ENCODE results near the gene PEX26.
"Not testable (repeated sequence)": the region's sequence is repeated elsewhere in the genome, so short reads cannot be mapped to it uniquely, and the experiment has no call there.

PEX26 gene

DNA sequence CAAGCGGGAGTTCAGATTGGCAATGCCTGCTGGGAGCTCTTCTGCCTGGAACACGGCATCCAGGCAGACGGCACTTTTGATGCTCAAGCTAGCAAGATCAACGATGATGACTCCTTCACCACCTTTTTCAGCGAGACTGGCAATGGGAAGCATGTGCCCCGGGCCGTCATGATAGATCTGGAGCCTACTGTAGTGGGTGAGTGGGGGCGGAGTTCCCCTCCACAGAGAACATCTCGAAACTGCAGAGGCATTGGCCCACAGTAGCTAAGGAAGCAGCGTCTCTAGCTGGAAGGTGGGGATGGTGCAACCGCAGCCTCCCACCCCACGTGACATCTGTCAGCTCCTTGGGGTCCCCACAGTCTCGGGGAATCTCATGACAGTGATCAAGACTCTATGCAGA is 43.7 kb downstream of the PEX26 start:
- no peak for DNase-seq

DNA sequence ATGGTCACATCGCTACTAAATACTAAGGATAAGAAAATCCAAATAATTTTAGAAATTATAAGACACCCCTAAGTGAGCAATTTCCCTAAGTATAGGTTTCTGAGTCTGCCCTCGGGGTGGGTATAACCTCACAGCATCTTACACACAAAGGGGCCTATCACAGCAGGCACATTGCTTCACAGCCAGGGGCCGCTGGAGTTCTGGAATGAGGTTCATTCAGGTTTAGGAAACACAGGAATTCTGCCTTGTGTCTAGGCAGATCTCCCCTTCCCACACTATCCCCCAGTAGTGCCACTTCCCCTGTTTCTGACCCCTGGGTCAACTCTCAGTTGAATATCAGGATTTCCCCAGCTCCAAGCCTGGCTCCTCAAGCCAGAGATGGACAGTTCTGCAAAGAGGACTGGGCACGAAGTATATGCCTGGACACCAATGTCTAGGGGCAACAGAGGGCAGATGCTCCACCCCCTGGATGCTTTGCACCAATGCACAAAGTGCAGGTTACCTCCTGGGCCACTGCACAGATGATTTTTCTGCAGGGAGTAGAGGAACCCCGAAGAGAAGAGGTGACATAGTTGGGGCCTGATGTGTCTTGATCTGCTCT is 44.3 kb downstream of the PEX26 start:
- DNase-seq = no peak

DNA sequence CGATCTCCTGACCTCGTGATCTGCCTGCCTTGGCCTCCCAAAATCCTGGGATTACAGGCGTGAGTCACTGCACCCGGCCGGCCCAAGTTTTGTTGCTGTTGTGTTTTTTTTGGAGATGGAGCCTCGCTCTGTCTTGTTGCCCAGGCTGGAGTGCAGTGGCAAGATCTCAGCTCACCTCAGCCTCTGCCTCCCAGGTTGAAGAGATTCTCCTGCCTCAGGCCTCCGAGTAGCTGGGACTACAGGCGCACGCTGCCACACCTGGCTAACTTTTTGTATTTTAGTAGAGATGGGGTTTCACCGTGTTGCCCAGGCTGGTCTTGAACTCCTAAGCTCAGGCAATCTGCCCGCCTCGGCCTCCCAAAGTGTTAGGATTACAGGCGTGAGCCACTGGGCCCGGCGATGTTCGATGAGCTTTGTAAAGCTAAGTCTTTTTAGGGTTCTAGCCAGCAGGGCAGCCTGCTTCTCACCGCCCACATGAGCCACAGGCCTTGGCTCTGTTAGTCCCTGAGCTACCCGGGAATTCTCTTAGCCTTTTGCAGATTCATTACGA is 45.8 kb downstream of the PEX26 start:
- not testable (repeated sequence) for DNase-seq

DNA sequence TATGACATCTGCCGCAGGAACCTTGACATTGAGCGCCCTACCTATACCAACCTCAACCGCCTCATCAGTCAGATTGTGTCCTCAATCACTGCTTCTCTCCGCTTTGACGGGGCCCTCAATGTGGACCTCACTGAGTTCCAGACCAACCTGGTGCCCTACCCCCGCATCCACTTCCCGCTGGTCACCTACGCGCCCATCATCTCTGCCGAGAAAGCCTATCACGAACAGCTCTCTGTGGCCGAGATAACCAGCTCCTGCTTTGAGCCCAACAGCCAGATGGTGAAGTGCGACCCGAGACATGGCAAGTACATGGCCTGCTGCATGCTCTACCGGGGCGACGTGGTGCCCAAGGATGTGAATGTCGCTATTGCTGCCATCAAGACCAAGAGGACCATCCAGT is 48.8 kb downstream of the PEX26 start:
- DNase-seq = no peak

DNA sequence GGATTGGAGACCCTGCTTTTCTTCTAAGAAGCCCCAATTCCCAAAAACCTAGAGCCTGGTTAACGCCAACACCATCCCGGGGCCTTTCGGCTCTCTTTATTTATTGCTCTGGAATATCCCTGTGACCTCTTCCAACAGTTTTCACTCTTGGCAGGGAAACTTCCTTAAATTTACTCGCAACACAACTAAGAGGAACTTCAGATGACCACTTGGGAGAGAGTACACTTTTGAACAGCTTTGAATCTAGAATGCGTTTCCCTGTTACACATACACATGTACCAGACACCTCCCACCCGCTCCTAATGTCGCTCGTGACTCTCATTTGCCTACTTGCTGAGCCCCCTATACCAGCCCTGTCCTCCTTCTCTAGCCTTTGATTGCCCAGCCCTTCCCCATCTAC is 52.2 kb downstream of the PEX26 start:
- no peak for DNase-seq

DNA sequence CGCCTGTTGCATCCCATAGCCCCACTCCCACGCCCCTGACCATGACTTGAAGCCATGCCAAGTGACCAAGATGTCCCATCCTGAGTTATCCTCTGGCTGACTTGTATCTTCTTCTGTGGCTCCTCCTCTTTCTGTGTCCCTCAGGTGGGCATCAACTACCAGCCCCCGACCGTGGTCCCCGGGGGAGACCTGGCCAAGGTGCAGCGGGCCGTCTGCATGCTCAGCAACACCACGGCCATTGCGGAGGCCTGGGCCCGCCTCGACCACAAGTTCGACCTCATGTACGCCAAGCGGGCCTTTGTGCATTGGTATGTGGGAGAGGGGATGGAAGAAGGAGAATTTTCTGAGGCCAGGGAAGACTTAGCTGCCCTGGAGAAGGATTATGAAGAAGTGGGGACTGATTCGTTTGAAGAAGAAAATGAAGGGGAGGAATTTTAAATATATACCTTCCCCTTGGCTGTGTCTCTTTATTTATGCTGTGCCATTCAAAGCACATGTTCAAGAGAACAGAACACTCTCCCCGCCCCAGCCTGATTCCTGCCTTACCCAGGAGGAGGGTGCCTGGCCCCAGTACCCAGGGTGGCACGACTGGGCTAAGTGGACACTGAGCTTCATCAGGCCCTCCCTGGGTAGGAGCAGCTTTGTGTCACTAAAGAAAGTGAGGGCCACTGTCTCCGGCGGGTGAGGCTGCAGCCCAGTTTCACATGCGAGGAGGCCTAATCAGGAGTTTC is 53.1 kb downstream of the PEX26 start:
- DNase-seq = no peak

DNA sequence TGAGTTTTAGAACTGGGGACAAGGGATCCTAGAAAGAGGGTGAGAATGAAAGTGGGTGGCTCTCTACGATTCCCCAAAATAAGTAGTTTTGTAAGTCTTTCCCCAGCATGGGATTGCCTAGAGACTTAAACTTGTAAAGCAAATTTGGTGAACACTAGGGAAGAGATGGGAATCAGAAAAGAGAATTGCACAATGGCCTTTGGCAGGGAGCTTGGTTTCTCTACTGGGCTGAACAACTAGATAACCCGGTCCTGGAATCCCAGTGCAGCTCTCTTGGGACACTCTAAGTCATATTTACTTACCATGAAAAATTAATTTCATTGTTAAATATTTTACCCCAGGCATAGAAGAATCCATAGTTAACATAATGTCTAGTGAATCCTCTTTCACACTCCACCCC is 55.7 kb downstream of the PEX26 start:
- no peak for DNase-seq

DNA sequence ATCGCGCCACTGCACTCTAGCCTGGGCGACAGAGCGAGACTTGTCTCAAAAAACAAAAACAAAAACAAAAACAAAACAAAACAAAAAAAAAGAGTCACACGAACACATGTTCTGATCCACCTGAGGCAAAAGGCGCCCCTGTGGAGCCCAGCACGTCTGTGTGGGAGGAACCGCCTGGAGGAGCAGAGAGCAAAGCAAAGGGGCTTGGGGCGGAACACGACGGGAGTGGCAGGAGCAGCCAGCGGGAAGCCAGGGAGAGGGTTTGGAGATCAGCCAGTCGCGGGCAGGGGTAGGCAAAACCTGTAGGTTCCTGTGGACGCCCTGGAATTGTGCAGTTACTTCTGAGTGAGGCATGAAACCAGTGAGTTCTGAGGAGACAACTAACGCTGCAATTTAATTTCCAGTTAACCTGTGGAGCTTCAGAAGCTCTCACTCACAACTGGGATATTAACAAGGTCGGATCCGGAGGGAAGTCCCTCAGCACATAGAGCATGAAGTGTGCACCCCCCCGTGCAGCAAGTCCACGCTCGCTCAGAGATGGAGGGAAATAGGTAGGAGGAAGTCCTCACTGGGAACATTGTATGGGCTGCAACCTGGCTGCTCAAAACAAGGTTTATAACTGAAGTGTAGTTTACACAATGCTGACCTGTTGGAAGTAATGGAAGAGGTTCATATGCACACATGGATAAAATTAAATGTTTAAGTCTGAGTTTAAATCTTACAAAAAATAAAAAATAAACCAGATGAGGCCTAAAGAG is 59.0 kb downstream of the PEX26 start:
- DNase-seq = no peak

DNA sequence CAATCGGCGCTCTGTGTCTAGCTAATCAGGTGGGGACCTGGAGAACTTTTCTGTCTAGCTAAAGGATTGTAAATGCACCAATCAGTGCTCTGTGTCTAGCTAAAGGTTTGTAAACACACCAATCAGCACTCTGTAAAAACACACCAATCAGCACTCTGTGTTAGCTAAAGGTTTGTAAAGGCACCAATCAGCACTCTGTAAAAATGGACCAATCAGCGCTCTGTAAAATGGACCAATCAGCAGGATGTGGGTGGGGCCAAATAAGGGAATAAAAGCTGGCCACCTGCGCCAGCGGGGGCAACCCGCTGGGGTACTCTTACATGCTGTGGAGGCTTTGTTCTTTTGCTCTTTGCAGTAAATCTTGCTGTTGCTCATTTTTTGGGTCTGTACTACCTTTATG is 63.2 kb downstream of the PEX26 start:
- DNase-seq = not testable (repeated sequence)

DNA sequence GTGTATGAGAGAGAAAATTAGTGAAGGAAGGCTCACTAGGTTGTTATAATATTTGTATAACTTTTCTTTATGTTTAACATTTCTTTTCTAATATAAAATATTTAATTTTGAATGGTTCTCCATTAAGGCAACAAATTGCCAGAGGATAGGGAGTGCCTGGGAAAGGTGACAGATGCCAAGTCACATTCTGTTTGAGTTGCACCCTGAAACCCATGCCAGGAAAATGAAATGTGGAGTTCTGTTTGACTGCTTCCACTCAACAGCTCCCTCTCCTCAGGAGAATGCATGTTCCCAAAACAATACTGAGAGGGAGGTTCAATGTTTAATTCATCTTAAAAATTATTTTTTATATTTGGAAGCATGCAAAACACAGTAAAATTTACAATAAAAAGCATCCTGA is 66.3 kb downstream of the PEX26 start:
- DNase-seq = no peak

DNA sequence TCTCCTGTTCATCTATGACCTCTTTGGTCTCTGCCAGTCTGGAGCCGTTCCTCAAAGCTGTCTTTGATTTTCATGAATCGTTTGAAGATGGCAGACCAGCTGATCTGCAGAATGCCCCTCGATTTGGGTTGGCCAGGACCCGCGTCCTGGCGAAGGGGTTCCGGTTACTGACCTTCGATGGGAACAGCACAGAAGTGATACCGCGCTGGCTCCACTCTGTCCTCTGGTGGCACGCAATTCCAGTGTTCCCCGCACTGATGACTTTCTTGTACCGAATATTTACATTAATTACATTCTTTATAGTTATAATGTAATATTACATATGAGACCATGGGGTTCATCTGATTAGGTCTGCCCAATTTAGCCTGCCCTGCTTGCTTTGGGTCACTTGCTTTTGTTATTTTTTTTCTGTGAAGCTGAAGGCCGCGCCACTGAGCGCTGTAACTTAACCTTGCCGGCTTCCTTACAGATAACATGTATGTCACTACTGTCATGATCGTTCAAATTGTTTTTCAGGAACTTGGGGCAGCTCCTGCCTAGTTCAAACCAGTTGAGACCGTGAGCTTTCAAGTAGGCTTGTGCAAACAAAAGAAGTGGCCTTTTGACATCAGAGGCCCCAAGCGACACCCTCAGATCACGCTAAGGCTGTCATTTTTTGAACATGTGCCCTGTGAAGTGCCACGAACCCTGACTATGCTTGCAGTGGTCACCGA is 68.0 kb downstream of the PEX26 start:
- DNase-seq = no peak

DNA sequence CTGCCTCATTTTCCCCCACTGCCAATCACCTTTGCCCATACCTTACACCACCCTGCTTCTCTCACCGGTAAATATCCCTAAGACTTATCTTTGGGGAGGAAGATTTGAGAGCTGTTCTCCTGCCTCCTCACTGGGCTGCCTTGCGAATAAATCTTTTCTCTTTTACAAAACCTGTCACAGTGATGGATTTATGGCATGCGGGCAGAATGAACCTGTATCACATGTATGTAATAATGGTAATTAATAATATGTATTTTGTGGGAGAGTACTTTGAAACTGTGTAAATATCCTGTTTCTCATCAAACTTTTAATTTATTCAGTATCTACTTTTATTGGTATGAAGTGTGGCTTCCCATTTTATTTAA is 68.6 kb downstream of the PEX26 start:
- no peak for DNase-seq

DNA sequence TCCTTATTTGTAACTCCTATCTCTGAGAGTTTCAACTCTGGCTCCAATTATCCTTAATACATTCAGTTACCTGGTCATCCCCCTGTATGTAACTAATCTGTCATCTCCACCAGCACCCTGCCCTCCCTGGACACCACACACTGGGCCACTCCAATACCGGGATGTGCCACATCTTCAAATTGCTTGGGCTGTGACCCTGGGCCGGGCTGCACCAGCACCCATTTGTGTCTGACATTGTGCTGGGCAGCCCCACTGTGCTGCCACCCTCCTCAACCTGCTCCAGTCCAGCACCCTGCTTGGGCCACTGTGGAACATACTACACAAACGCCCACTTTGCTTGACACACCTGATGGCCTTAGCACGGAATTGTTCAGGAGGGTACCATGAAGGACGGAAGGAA is 70.0 kb downstream of the PEX26 start:
- no peak for DNase-seq

DNA sequence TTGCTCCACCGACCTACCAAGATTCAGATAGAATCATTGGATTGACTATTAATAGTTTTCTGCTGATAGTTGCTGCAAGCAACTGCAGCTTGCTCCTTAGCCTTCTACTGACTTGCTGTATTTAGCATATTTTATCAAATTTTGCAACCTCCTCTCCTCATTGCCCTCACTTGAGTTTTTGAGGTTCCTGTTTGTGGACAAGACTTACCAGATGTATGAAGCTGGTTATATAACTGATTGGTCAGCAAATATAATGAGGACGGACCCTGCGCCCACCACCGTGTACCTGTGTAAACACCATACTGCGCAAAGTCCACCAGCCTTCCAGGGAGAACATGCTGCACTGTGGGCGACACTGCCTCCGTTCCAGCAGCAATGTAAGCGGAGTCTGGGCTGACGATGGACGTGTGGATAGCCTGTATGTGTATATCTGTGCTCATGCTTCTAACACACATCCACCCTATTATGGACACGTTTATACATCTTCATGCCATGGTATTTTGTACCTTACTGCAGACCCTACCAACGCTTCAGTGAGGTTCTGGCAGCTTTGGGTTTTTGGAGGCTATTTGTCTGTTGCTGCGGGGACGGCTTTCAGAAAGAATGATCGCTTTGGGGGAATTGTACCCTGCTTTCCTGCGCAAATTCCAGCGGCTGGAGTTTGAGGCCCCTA is 70.6 kb downstream of the PEX26 start:
- DNase-seq = no peak

DNA sequence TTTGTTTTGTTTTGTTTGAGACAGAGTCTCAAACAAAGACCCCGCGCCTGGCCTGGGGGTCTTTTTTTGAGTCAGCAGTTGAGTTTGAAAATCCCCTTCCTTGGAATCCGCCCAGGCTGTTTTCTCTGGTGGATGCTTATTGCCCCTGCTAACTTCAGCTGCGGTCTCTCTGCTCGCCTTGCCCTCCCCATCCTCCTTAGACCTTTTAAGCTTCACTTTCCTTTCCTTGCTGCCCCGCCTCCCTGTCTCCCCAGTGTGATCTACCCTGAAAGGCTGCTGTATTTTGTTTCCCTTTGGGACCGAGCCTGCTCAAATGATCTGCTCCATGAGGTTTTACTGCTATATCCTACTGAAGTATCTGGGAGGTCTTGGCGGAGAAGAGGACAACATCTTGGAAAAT is 74.7 kb downstream of the PEX26 start:
- peak; percentile 54 for DNase-seq

DNA sequence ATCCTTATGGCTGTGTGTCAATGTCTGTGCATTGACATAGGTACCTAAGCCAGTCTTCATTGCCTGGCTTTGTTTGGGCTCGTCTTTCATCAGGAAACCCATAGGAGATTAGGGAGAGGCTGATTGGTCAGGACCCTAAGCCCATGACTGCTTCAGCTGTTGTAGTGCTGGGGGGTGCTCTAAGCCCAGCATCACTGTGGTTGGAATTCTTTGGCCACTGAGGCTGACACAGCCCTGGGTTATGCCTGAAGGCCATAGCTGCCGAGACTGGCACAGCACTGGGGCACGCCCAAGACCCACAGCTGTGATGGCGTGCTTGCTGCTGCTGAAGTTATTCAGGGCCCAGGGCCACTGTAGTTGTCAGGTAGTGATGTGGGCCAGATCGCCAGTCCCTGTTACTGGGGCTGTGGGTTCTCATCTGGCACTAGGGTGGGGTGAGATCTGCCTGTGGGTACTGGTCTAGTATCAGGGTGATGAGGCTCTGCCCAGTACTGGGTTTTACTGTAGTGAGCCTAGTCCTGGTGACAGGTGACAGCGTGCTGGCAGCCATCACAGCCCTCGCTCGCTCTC is 77.1 kb downstream of the PEX26 start:
- DNase-seq = no peak
